GM21360 (cell line): ENCODE data around the gene CDH16.
"Not testable (repeated sequence)": the region's sequence is repeated elsewhere in the genome, so short reads cannot be mapped to it uniquely, and the experiment has no call there.

Experiments
- ATAC-seq: cut with Tn5 transposase; IDR thresholded peaks from one replicate; pipeline ENCODE4 v1.9.1; 2021; ENCODE audit warnings: mild to moderate bottlenecking, moderate library complexity; ENCODE audit not compliant: unreplicated experiment

The CDH16 gene

GRCh38 chr16:66898933-66899309 is 19.8 kb downstream of the CDH16 start:
- ATAC-seq, result no peak

GRCh38 chr16:66898207-66898606 is 20.5 kb downstream of the CDH16 start:
- ATAC-seq, result no peak

DNA sequence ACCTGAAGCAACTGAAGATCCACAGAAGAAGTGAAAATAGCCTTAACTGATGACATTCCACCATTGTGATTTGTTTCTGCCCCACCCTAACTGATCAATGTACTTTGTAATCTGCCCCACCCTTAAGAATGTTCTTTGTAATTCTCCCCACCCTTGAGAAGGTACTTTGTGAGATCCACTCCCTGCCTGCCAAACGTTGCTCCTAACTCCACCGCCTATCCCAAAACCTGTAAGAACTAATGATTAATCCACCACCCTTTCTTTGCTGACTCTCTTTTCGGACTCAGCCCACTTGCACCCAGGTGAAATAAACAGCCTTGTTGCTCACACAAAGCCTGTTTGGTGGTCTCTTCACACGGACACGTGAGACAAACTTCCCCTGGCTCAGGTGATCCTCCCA is 22.0 kb downstream of the CDH16 start:
- not testable (repeated sequence) for ATAC-seq

DNA sequence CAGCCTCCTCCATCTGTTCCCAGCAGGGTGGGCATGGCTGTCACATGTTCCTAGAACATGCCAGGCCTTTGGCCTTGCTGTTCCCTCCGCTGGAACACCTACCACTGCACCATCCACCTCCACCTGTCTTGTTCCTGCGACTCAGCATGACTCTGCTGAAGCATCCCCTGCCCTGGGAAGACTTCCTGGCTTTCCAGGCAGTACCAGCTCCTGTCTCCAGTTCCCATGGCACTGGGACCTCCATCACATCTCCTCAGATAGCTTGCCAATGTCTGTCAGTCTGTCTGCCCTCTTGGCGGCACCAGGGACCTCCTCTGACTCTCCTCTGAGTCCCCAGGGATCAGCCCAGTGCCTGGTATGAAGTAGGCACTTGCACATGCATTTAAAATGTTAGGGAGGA is 22.7 kb downstream of the CDH16 start:
- no peak for ATAC-seq

GRCh38 chr16:66895689-66895979 is 23.1 kb downstream of the CDH16 start:
- no peak for ATAC-seq

GRCh38 chr16:66894948-66895688 is 23.6 kb downstream of the CDH16 start:
- no peak for ATAC-seq

- ATAC-seq, result no peak
These were observed 24.6 kb downstream of the CDH16 start for GRCh38 chr16:66894055-66894454.

GRCh38 chr16:66891797-66892196 is 26.9 kb downstream of the CDH16 start:
- no peak for ATAC-seq

- ATAC-seq, result no peak
These were observed 27.3 kb downstream of the CDH16 start for GRCh38 chr16:66891360-66891759.

DNA sequence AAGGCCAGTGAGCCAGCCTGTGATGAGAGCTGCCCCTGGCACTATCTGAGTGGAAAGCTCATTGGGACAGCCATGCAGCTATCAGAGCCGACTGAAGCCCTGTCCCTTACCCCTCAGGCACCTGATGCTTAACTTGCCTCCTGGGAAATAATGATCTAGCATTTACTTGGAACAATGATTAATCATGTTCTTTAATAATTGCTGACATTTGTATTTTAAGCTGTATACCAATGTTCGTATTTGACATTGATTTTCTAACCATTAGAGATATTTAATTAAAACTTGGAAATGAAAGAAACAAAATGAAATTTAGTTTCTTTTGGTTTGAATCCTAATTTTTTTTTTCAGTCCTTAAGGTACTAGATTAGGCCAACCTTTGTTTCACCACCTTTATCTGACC is 27.9 kb downstream of the CDH16 start:
- ATAC-seq, result no peak

GRCh38 chr16:66889622-66890021 is 29.1 kb downstream of the CDH16 start:
- ATAC-seq, result no peak

DNA sequence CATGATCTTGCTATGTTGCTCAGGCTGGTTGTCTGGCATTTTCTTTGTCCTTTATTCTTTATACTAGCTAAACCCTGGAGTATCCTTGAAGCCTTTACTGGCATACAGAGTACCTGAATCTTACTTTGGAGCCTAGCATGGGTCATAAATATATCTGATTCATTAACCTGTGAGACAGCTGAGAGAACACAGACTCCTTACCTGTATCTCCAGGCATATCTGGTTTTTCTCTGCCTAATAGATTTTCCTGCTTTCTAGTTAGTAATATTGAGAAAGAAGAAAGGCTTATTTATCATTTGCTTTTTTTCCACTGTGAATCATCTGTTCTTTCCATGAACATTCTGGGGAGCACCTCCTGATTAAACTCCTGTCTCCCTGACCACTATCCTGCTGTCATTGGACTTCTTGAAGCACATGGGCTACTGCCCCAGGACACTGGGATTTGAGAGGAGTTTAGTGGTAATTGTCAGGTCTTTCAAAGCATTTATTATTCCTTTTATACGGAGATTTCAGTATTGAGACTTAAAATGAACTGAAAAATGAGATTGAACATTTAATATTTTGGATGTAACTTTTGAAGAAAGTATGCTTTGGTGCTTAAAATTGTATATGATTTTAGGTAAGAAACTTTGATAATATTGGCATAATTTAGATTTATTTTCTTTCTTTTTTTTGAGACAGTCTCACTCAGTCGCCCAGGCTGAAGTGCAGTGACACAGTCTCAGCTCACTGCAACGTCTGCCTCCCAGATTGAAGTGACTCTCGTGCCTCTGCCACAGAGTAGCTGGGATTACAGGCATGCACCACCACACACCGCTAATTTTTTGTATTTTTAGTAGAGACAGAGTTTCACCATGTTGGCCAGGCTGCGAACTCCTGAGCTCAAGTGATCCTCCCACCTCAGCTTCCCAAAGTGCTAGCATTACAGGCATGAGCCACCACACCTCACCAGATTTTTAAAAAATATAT is 29.8 kb downstream of the CDH16 start:
- no peak for ATAC-seq

DNA sequence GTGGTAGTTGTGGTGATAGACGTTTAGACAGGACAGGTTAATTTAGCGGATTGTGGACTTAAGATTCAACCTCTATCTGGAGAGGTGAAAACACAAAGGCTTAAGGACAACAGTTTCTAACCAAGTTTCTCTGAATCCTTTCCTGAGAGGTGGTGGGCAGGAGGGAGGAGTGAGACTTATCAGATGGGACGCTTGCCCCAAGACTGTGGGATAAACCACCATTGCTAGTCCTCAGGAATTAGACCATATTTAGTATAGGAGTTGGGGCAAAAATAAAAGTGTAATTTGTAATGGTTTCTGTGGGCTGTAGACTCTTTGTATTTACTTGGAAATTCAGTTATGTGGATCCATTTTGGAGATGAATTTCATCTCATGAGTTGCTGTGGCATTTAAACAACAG is 31.8 kb downstream of the CDH16 start:
- no peak for ATAC-seq

DNA sequence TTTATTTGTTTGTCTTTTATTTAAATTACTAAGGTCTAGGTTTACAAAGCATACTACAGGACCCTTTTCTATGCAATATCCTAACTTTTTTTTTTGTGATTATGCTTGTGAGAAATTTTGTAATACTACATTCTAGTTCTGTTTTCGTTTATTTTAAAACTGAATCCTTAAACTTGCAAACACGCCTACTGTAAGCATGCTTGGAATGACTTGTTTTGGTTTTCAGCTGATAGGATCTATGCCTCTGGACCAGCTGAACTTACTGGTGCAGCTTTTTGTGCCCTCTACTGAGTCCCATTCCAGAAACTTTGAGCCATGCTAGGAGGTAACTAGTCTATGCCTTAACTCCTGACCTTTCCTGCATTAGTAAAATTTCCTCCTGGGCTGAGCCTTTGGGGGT is 32.4 kb downstream of the CDH16 start:
- no peak for ATAC-seq

DNA sequence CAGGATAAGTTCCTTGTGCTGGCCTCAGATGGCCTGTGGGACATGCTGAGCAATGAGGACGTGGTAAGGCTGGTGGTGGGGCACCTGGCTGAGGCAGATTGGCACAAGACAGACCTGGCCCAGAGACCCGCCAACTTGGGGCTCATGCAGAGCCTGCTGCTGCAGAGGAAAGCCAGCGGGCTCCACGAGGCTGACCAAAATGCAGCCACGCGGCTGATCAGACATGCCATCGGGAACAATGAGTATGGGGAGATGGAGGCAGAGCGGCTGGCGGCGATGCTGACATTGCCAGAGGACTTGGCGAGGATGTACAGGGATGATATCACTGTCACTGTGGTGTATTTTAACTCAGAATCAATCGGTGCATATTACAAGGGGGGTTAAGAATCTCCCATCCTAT is 33.2 kb downstream of the CDH16 start:
- no peak for ATAC-seq

DNA sequence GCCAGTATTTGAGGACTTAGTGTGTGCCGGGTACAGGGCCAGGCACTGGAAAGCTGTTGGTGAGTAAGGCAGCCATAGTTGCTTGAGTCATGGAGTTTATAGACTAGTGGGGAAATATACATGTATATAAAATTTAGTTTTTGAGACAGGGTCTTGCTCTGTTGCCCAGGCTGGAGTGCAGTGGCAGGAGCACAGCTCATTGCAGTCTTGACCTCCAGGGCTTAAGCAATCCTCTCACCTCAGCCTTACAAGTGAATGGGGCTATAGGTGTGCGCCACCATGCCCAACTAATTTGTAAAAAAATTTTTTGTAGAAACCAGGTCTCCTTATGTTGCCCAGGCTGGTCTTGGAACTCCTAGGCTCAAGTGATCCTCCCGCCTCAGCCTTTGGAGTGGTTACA is 36.0 kb downstream of the CDH16 start:
- ATAC-seq, result no peak

DNA sequence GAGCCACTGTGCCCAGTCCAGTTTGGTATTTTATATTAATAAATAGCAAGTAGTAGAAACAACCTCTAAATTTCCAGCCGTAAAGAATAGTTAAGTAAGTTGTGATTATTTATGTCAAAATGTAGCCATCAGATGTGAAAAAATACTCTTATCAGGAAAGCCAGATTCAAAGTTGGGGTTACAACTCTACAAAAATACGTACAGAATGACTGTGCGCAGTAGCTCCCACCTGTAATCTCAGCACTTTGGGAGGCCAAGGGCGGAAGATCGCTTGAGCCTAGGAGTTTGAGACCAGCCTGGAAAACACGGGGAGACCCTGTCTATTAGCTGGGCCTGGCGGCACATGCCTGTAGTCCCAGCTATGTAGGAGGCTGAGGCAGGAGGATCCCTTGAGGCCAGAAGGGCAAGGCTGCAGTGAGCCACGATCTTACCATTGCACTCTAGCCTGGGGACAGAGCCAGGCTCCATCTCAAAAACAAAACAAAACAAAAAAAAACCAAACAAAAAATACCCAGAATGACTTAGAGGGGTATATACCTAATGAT is 36.6 kb downstream of the CDH16 start:
- no peak for ATAC-seq

DNA sequence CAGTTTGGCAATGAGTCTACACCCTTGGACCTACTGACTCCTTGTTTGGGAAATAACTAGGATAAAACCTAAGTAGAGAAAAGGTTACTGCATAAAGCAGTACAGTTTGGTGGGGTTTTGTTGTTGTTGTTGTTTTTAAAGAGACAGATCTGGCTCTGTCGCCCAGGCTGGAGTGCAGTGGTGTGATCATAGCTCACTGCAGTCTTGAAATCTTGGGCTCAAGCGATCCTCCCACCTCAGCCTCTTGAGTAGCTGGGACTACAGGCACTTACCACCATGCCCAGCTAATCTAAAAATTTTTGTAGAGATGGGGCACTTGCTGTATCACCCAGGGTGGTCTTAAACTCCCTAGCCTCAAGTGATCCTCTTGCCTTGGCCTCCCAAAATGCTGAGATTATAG is 37.1 kb downstream of the CDH16 start:
- ATAC-seq, result no peak

DNA sequence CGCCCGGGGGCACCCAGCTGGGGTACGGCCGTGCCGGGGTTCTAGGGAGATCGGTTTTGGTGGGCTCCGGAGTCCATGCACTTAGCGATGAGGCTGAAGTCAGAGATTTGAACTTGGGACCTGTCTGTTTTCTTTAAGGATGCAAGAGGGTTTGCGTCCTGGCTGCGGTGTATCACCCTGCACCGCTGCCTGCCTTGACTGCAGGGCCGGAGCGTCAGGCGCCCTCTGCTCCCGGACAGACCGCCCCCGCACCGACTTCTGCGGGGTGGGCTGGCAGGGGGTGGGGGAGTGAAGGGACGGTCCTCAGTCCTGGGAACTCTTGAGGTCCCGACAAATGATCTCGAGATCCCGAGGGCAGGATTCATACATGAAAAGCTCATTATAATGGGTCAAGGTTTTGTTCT is 37.7 kb downstream of the CDH16 start:
- no peak for ATAC-seq

DNA sequence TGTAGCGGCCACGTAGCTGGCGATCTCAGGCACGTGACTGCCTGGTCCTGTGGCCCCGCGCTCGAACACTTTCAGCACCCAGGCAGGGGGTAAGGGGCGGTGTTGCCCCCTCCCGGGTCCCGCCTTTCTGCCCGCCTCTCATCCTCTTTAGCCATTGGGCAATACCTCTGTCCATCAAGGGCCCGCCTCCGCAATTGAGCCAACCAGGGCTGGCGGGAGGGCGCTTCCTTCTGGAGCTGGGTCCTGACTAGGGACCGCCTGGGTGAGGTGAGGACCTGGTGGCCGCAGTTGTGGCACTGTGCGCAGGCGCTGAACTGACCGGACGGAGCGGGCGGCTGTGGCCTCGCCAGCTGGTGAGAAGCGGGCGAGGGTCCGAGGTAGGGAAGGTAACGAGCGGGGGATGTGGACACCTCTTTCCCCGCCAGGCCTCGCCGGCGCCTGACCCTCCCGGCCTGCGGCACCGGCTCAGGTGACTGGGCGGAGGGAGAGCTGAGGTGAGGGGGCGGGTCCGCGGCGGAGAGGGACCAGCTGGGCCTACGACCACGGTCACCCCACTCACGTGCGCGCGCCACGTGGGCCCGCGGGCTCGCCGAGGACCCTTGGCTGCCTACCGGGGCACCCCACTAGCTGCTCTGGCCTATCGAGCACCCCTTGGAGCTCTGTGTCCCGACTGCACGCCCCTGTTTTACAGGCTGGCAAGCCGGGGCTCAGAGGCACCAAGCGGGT is 38.2 kb downstream of the CDH16 start, which contains the start of gene PDP2:
Gene PDP2, plus strand, starts transcription at position 228 of the 726 bp plus-strand sequence. CDS start 3,770 bp downstream, outside the sequence.
- ATAC-seq, result peak; percentile 87

DNA sequence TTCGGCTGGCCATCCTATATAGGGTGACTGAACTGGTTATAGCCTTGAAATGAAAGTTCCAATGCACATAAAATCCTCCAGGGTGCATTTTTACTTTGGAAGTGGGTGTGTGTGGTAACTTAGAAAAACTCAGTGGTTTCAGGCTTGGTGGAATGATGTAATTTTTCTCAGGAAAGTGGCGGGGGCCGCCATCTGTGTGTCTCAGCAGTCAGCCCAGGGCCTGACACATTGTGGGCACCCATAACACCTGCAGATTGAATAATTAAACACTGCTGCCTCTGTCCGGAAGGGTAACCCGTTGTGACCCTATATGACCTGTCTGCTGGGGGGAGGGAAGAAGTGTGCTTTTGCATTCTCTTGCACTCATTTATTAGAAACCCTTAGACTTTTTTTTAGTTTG is 40.6 kb downstream of the CDH16 start:
- no peak for ATAC-seq
